GM12801 (cell line): ENCODE data around the gene LHX3.

ENCODE experiments used
- CTCF ChIP-seq: IDR thresholded peaks from one replicate; pipeline ENCODE4 v1.5.1; 2011; ENCODE audit warnings: control low read depth; ENCODE audit not compliant: insufficient read length; ENCODE audit errors: extremely low read depth

LHX3 gene

GRCh38 chr9:136207616-136208015 is 2.7 kb upstream of the LHX3 start:
- TF ChIP-seq CTCF = no peak

GRCh38 chr9:136206602-136207275 is 1.8 kb upstream of the LHX3 start:
- no peak for TF ChIP-seq CTCF

GRCh38 chr9:136205707-136205992 is 722 bp upstream of the LHX3 start:
- TF ChIP-seq CTCF = no peak

- TF ChIP-seq CTCF = no peak
Measured at GRCh38 chr9:136204145-136204805, 653 bp downstream of the LHX3 start.

GRCh38 chr9:136203408-136204144 is 1.4 kb downstream of the LHX3 start:
- TF ChIP-seq CTCF = no peak

- no peak for TF ChIP-seq CTCF
Measured at GRCh38 chr9:136202454-136203407, 2.2 kb downstream of the LHX3 start.
